Kidney (tissue), 14 donors: ENCODE measurements around the gene CTTNBP2NL. TPM values are rescaled to one million over a fixed set of nuclear protein-coding genes. Genes with fewer than 3 reads are reported as not detected.
"Not testable (repeated sequence)": the region's sequence is repeated elsewhere in the genome, so short reads cannot be mapped to it uniquely, and the experiment has no call there.

Experiments
- DNase-seq, 5 donors: peaks; one replicate each; pipeline ENCODE4 v3.0.0-alpha.2; 2013 to 2020
- FAIRE-seq: peaks from 2 replicates; lab custom pipeline; 2012; peaks lifted over from hg19 to GRCh38; lab: Jason Lieb, UNC
- H3K27ac ChIP-seq, 2 donors: one replicate each; pipeline ENCODE4 v1.7.0; 2013; ENCODE audit warnings: low read depth in 2 of 2, low read length in 2 of 2, inconsistent platforms in 1 of 2
- H3K27me3 ChIP-seq: one replicate; pipeline ENCODE4 v1.7.1; 2013; ENCODE audit warnings: low read length, inconsistent platforms; ENCODE audit not compliant: control insufficient read depth, insufficient read depth
- H3K36me3 ChIP-seq, 3 donors: one replicate each; pipeline versions ENCODE4 v1.7.0 to v1.7.1; 2013; ENCODE audit warnings: low read length in 3 of 3, control low read depth in 1 of 3, inconsistent platforms in 1 of 3; ENCODE audit not compliant: insufficient read depth in 3 of 3, control insufficient read depth in 2 of 3
- H3K4me1 ChIP-seq, 3 donors: one replicate each; pipeline versions ENCODE4 v1.7.0 to v1.7.1; 2013; ENCODE audit warnings: low read length in 3 of 3, inconsistent platforms in 1 of 3, low read depth in 1 of 3; ENCODE audit not compliant: control insufficient read depth in 2 of 3, insufficient read depth in 2 of 3
- H3K4me3 ChIP-seq, 3 donors: one replicate each; pipeline versions ENCODE4 v1.7.0 to v1.8.1; 2013; ENCODE audit warnings: low read length in 3 of 3, control low read depth in 1 of 3, inconsistent platforms in 1 of 3
- H3K9ac ChIP-seq, 3 donors: one replicate each; pipeline versions ENCODE4 v1.7.0 to v1.7.1; 2013; ENCODE audit warnings: low read length in 3 of 3, control low read depth in 1 of 3, inconsistent platforms in 1 of 3
- H3K9me3 ChIP-seq, 3 donors: one replicate each; pipeline versions ENCODE4 v1.7.0 to v1.7.1; 2013; ENCODE audit warnings: low read length in 3 of 3, control low read depth in 1 of 3, inconsistent platforms in 1 of 3; ENCODE audit not compliant: control insufficient read depth in 2 of 3, insufficient read depth in 1 of 3
- intact Hi-C: fragments of 100-400 bp; cut with DNase I; formaldehyde crosslinking; loops from one replicate; pipeline ENCODE4 v1.11.1; 2022
- polyA plus RNA-seq: library from polyadenylated mRNA; stranded (reverse); fragments of 350-450 nt; fragmentation: Illumina TruSeq; extraction: RNeasy Lipid Tissue Mini Kit (QIAGEN cat#74804); gene quantifications from one replicate; pipeline ENCODE4 v1.2.3, GENCODE V29; 2014; ENCODE audit warnings: low read depth, low replicate concordance; ENCODE audit not compliant: insufficient read depth
- total RNA-seq: library from RNA; stranded (reverse); fragmentation: NEBNext Ultra II Directional; extraction: Animal tissue kit (Norgen Biotek cat#: 25700); gene quantifications from one replicate; pipeline ENCODE4 v1.2.1, GENCODE V29; 2021
- TF ChIP-seq, protein P1 (sequence below): IDR thresholded peaks from 3 replicates; pipeline ENCODE4 v1.5.1; 2012; ENCODE audit warnings: mild to moderate bottlenecking, moderate library complexity, borderline replicate concordance; ENCODE audit not compliant: insufficient read depth; ENCODE audit errors: extremely low read depth
- donor health status: control.
- donor health status: control.
- donor health status: control.
- donor health status: control.
- donor health status: control.
- donor health status: DM: yes; HTN: yes; CAD: no.
- donor health status: Normal renal cell carcinoma (clear cell type).

CTTNBP2NL gene
- total and polyA plus RNA-seq, 2 donors from 2014 or later, result 6.7 to 65.4 TPM

- Histone ChIP-seq H3K27ac (peak overlapping the region in 1 of 2 donors; percentile 37), H3K9ac (no peak overlapping the region), H3K9me3 (no peaks in the 10 kb centered on the region), H3K4me3 (no peak overlapping the region), H3K36me3 (peaks cover 0 to 3% (median 0%) of the 10 kb centered on the region in 3 donors), H3K27me3 (no peaks in the 10 kb centered on the region), H3K4me1 (peaks cover 0 to 2% (median 0%) of the 10 kb centered on the region in 3 donors)
- TF ChIP-seq, protein P1, sequence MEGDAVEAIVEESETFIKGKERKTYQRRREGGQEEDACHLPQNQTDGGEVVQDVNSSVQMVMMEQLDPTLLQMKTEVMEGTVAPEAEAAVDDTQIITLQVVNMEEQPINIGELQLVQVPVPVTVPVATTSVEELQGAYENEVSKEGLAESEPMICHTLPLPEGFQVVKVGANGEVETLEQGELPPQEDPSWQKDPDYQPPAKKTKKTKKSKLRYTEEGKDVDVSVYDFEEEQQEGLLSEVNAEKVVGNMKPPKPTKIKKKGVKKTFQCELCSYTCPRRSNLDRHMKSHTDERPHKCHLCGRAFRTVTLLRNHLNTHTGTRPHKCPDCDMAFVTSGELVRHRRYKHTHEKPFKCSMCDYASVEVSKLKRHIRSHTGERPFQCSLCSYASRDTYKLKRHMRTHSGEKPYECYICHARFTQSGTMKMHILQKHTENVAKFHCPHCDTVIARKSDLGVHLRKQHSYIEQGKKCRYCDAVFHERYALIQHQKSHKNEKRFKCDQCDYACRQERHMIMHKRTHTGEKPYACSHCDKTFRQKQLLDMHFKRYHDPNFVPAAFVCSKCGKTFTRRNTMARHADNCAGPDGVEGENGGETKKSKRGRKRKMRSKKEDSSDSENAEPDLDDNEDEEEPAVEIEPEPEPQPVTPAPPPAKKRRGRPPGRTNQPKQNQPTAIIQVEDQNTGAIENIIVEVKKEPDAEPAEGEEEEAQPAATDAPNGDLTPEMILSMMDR, result no peak
- FAIRE-seq, result no peak
- DNase-seq, result no peak
- intact Hi-C loops, result no loop called here
Observed at GRCh38 chr1:112435448-112435847, 39.4 kb downstream of the CTTNBP2NL start.

DNA sequence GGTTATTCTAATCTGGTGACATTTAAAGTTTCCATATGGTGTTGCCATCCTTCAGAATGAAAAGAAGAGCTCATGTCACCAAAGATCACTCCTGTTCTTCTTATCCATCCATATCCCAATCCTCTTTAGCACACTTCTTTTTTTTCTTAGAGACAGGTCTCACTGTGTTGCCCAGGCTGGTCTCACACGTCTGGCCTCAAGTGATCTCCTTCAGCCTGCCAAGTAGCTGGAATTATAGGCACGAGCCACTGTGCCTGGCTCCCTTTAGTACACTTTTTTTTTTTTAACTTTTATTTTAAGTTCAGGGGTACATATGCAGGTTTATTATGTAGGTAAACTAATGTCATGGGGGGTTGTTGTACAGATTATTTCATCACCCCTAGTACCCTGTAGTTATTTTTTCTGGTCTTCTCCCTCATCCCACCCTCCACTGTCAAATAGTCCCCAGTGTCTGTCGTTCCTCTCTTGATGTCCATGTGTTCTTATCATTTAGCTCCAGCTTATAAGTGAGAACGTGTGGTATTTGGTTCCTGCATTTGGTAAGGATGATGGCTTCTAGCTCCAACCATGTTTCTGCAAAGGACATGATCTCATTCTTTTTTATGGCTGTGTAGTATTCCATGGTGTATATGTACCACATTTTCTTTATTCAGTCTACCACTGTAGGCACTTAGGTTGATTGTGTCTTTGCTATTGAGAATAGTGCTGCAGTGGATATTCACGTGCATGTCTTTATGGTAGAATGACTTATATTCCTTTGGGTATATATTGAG lies 40.6 kb downstream of the CTTNBP2NL start:
- peaks cover 0 to 2% (median 0%) of the 10 kb centered on the region in 3 donors for H3K4me1 ChIP-seq
- no peak for DNase-seq
- no peaks in the 10 kb centered on the region for H3K9me3 ChIP-seq
- H3K9ac ChIP-seq, result no peak overlapping the region
- no peaks in the 10 kb centered on the region for H3K27me3 ChIP-seq
- H3K27ac ChIP-seq, result no peak overlapping the region
- TF ChIP-seq, protein P1, result no peak
- H3K4me3 ChIP-seq, result no peak overlapping the region
- FAIRE-seq, result no peak
- intact Hi-C loops, result no loop called here
- H3K36me3 ChIP-seq, result peaks cover 0 to 3% (median 0%) of the 10 kb centered on the region in 3 donors

DNA sequence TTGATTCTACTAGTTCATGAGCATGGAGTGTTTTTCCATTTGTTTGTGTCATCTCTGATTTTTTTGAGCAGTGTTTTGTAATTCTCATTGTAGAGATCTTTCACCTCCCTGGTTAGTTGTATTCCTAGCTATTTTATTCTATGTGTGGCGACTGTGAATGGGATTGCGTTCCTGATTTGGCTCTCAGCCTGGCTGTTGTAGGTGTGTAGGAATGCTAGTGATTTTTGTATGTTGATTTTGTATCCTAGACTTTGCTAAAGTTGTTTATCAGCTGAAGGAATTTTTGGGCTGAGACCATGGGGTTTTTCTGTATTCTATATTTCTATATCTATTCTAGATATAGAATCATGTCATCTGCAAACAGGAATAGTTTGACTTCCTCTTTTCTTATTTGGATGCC lies 42.1 kb downstream of the CTTNBP2NL start:
- DNase-seq, result peak in 1 of 5 donors; percentile 7
- intact Hi-C loops, H3K9ac ChIP-seq, H3K36me3 ChIP-seq, H3K4me3 ChIP-seq, H3K9me3 ChIP-seq, FAIRE-seq, H3K27ac ChIP-seq, H3K27me3 ChIP-seq, H3K4me1 ChIP-seq: not testable (repeated sequence)

GRCh38 chr1:112439592-112439991 lies 43.6 kb downstream of the CTTNBP2NL start:
- H3K27me3 ChIP-seq, result no peaks in the 10 kb centered on the region
- FAIRE-seq (no peak), DNase-seq (peak in 1 of 5 donors; percentile 11)
- peaks cover 0 to 2% (median 0%) of the 10 kb centered on the region in 3 donors for H3K4me1 ChIP-seq
- no peak overlapping the region for H3K4me3 ChIP-seq
- no peak overlapping the region for H3K9ac ChIP-seq
- H3K36me3 ChIP-seq, result peaks cover 0 to 3% (median 0%) of the 10 kb centered on the region in 3 donors
- no peaks in the 10 kb centered on the region for H3K9me3 ChIP-seq
- intact Hi-C loops, result no loop called here
- peak overlapping the region in 1 of 2 donors; percentile 6 for H3K27ac ChIP-seq
- TF ChIP-seq, protein P1, result no peak
